ENCODE data around the gene MYRIP.

DNA sequence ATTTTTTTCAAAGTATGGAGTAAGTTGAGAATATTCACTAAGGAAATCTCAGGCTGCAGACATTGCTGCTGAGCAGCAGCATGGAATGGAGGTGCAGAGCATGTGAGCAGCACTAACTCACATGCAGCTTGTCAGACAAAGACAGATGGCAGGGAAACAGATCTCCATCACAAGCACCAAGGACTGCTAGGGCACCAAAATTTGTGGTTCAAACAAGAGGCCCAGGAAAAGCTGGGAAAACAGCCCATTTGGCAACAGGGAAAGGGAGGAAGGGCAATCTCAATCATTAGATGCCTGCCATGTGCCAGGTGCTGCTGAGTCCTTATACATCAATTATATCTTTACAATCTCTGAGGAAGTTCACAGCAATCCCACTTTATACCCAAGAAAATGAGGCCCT lies 452.9 kb downstream of the MYRIP start:
- TF ChIP-seq POLR2A (IDR thresholded peaks at IDR 0.05; ENCODE audit: low read depth, low read length), result no peak
- TF ChIP-seq CEBPB (IDR thresholded peaks at IDR 0.05; ENCODE audit: low read depth, low read length), result no peak
- TF ChIP-seq CTCF (conservative IDR thresholded peaks at IDR 0.05; ENCODE audit: low read depth, low read length), result no peak
- no peak for TF ChIP-seq USF2 (IDR thresholded peaks at IDR 0.05; ENCODE audit: low read depth, low read length)
- TF ChIP-seq MAZ (IDR thresholded peaks at IDR 0.05; ENCODE audit: borderline replicate concordance, low read depth, low read length), result no peak
- no peak for TF ChIP-seq FOS (IDR thresholded peaks at IDR 0.05; ENCODE audit: low read depth, low read length)
- no peak for TF ChIP-seq MAFK (IDR thresholded peaks at IDR 0.05; ENCODE audit: low read depth, low read length)
- no peak for TF ChIP-seq RFX5 (IDR thresholded peaks at IDR 0.05; ENCODE audit: low read depth, low read length)
- no peak for TF ChIP-seq BHLHE40 (IDR thresholded peaks at IDR 0.05; ENCODE audit: low read depth, low read length)
- no peak for TF ChIP-seq MXI1 (IDR thresholded peaks at IDR 0.05; ENCODE audit: borderline replicate concordance, low read depth, low read length)
- no peak for TF ChIP-seq RAD21 (IDR thresholded peaks at IDR 0.05; ENCODE audit: low read length)
